Aorta (tissue), 5 donors: ENCODE measurements around the gene COL5A2. TPM values are rescaled to one million over a fixed set of nuclear protein-coding genes. Genes with fewer than 3 reads are reported as not detected.

Experiments used
- ATAC-seq: fragments of 200-7000 bp; cut with Tn5 transposase; one replicate; pipeline ENCODE4 v1.9.1; 2022; ENCODE audit warnings: moderate library complexity; ENCODE audit not compliant: low FRiP score
- DNase-seq, 2 donors: peaks; one replicate each; pipeline ENCODE4 v3.0.0-alpha.2; 2020
- H3K27ac ChIP-seq, 2 donors: one replicate each; pipeline ENCODE4 v1.5.1; 2013; ENCODE audit warnings: low read length in 2 of 2, mild to moderate bottlenecking in 2 of 2, moderate library complexity in 2 of 2, control low read depth in 1 of 2, inconsistent platforms in 1 of 2, low read depth in 1 of 2
- H3K27me3 ChIP-seq, 2 donors: one replicate each; pipeline ENCODE4 v1.6.1; 2013; ENCODE audit warnings: control low read depth in 1 of 2, low read length in 1 of 2, mild to moderate bottlenecking in 1 of 2, moderate library complexity in 1 of 2; ENCODE audit not compliant: insufficient read depth in 2 of 2, control insufficient read depth in 1 of 2
- H3K36me3 ChIP-seq, 2 donors: one replicate each; pipeline ENCODE4 v1.6.1; 2013; ENCODE audit warnings: control low read depth in 1 of 2, low read length in 1 of 2, mild to moderate bottlenecking in 1 of 2; ENCODE audit not compliant: insufficient read depth in 2 of 2, control insufficient read depth in 1 of 2
- H3K4me1 ChIP-seq, 2 donors: one replicate each; pipeline ENCODE4 v1.6.1; 2013; ENCODE audit warnings: low read length in 2 of 2, control low read depth in 1 of 2, mild to moderate bottlenecking in 1 of 2, moderate library complexity in 1 of 2; ENCODE audit not compliant: insufficient read depth in 2 of 2, control insufficient read depth in 1 of 2
- H3K4me3 ChIP-seq, 2 donors: one replicate each; pipeline ENCODE4 v1.5.1; 2013; ENCODE audit warnings: low read length in 2 of 2, control low read depth in 1 of 2, mild to moderate bottlenecking in 1 of 2
- H3K9me3 ChIP-seq: one replicate; pipeline ENCODE4 v1.6.1; 2013; ENCODE audit warnings: mild to moderate bottlenecking, low read length; ENCODE audit not compliant: control insufficient read depth
- WGBS, 2 donors: extraction: QIAGEN DNeasy Blood & Tissue Kit; methylation state at CpG; one replicate each; pipeline ENCODE4 v1.1.7; 2013; 5-methylcytosine and 5-hydroxymethylcytosine counted together
- intact Hi-C, 2 donors: fragments of 100-400 bp; cut with DNase I; formaldehyde crosslinking; loops; one replicate each; pipeline versions ENCODE4 v1.14.2 to v1.15.0; 2022
- polyA plus RNA-seq, 2 donors: library from polyadenylated mRNA; stranded (reverse); fragments of 200-250 nt; gene quantifications; one replicate each; pipeline ENCODE4 v1.2.3, GENCODE V29; 2013
- total RNA-seq, 2 donors: library from RNA; stranded (reverse); fragmentation: NEBNext Ultra II Directional; extraction: Animal tissue kit (Norgen Biotek cat#: 25700); gene quantifications; one replicate each; pipeline ENCODE4 v1.2.1, GENCODE V29; 2021
- donor health status: healthy with polysubstance abuse.
- donor health status: Bipolar disorder and iron deficiency.
- donor health status: DM: no; HTN: no; CAD: no.
- donor health status: DM: no; HTN: no; CAD: no.
- donor health status: DM: yes; HTN: yes; CAD: no.

COL5A2 gene
- total and polyA plus RNA-seq, 4 donors = 13.3 to 131 (median 97.9) TPM

- WGBS, 2 donors = 97% methylated on average over 2 of the region's 2 CpGs
- Histone ChIP-seq H3K27ac (no peak overlapping the region), H3K4me3 (no peak overlapping the region), H3K4me1 (peaks cover 0 to 2% of the 10 kb centered on the region in 2 donors), H3K27me3 (no peaks in the 10 kb centered on the region), H3K36me3 (no peaks in the 10 kb centered on the region), H3K9me3 (no peaks in the 10 kb centered on the region)
- ATAC-seq = no peak
- intact Hi-C loops = loop anchor here in 1 of 2 donors (5.0 kb wide), 1 partner anchor 38 kb away; no protein-coding TSS in a partner anchor
- no peak for DNase-seq
These were observed 34.9 kb upstream of the COL5A2 start for GRCh38 chr2:189214484-189214883.

- H3K27me3 ChIP-seq = no peaks in the 10 kb centered on the region
- ATAC-seq (no peak), DNase-seq (no peak)
- no peak overlapping the region for H3K27ac ChIP-seq
- intact Hi-C loops = loop anchor here in 1 of 2 donors (5.0 kb wide), 1 partner anchor 39 kb away; no protein-coding TSS in a partner anchor
- no peaks in the 10 kb centered on the region for H3K9me3 ChIP-seq
- peaks cover 0 to 2% of the 10 kb centered on the region in 2 donors for H3K4me1 ChIP-seq
- 53 to 65% methylated on average over 2 of the region's 2 CpGs for WGBS, 2 donors
- no peaks in the 10 kb centered on the region for H3K36me3 ChIP-seq
- H3K4me3 ChIP-seq = no peak overlapping the region
These were observed 33.7 kb upstream of the COL5A2 start for GRCh38 chr2:189213250-189213649.

DNA sequence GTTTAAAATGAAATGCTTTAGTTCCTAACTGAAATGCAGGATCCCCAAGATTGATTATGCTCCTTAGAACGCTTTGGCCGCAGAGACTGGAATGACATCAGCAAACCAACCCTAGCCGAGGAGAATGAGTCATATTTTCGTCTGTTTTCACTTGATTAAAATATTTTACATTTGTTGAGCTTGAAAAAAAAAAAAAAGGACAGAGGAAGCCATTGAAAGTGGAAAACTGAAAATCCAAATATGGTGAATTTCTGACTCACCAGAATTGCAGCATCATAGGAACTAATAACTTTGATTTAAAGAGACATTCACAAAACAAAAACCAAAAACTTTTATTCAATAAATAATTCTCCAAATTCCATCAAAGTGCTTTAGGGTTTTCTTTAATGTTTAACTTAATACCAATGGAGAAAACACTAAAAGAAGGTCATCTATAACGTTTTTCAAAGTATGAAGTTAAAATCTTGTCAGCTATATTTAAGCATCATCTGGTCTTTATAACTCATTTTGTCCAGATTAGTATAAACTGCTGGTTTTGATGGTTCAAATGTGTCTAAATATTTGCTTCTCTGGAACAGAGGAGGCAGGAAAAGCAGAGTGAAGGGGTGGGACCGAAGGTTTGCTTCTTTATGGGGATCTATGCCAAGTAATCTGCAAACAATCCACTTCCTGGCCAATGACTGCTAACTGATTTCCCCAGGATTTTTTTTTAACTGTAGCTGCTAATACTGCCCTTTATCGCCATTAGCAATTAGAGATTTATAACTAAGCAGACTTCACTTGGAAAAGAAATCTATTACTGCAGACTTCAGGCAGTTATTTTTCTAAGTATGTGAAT, 30.9 kb upstream of the COL5A2 start:
- Histone ChIP-seq H3K4me3 (peak overlapping the region in 1 of 2 donors; percentile 76), H3K27me3 (no peaks in the 10 kb centered on the region), H3K36me3 (no peaks in the 10 kb centered on the region), H3K27ac (peak overlapping the region; percentile 54 to 82), H3K4me1 (peaks cover 0 to 2% of the 10 kb centered on the region in 2 donors), H3K9me3 (no peaks in the 10 kb centered on the region)
- DNase-seq (peak; percentile 79 to 80), ATAC-seq (peak; percentile 90)
- 5 to 6% methylated on average over 7 of the region's 7 CpGs for WGBS, 2 donors
- intact Hi-C loops = loop anchor here in 1 of 2 donors (5.0 kb wide), 1 partner anchor 42 kb away; no protein-coding TSS in a partner anchor

- 19 to 59% methylated on average over 1 of the region's 1 CpG for WGBS, 2 donors
- H3K36me3 ChIP-seq = no peaks in the 10 kb centered on the region
- no peaks in the 10 kb centered on the region for H3K27me3 ChIP-seq
- peak overlapping the region in 1 of 2 donors; percentile 82 for H3K27ac ChIP-seq
- DNase-seq (no peak), ATAC-seq (no peak)
- no peaks in the 10 kb centered on the region for H3K9me3 ChIP-seq
- peaks cover 0 to 2% of the 10 kb centered on the region in 2 donors for H3K4me1 ChIP-seq
- intact Hi-C loops = no loop called here
- H3K4me3 ChIP-seq = no peak overlapping the region
These were observed 28.7 kb upstream of the COL5A2 start for GRCh38 chr2:189208254-189208653.

GRCh38 chr2:189204322-189204941, 24.9 kb upstream of the COL5A2 start:
- no peak overlapping the region for H3K27ac ChIP-seq
- WGBS, 2 donors = 40 to 41% methylated on average over 3 of the region's 3 CpGs
- ATAC-seq = no peak
- intact Hi-C loops = no loop called here
- H3K4me3 ChIP-seq = no peak overlapping the region
- no peak for DNase-seq
- H3K27me3 ChIP-seq = no peaks in the 10 kb centered on the region
- H3K4me1 ChIP-seq = no peaks in the 10 kb centered on the region
- H3K9me3 ChIP-seq = no peaks in the 10 kb centered on the region
- H3K36me3 ChIP-seq = no peaks in the 10 kb centered on the region

GRCh38 chr2:189203177-189203799, 23.7 kb upstream of the COL5A2 start:
- Histone ChIP-seq H3K27ac (no peak overlapping the region), H3K4me1 (no peaks in the 10 kb centered on the region), H3K9me3 (no peaks in the 10 kb centered on the region), H3K27me3 (no peaks in the 10 kb centered on the region), H3K36me3 (no peaks in the 10 kb centered on the region), H3K4me3 (no peak overlapping the region)
- WGBS, 2 donors = 57 to 60% methylated on average over 4 of the region's 4 CpGs
- intact Hi-C loops = no loop called here
- ATAC-seq (no peak), DNase-seq (no peak)

GRCh38 chr2:189199797-189200196, 20.2 kb upstream of the COL5A2 start:
- ATAC-seq (no peak), DNase-seq (no peak)
- H3K27me3 ChIP-seq = no peaks in the 10 kb centered on the region
- intact Hi-C loops = no loop called here
- no peaks in the 10 kb centered on the region for H3K36me3 ChIP-seq
- no peak overlapping the region for H3K4me3 ChIP-seq
- H3K9me3 ChIP-seq = no peaks in the 10 kb centered on the region
- H3K4me1 ChIP-seq = no peaks in the 10 kb centered on the region
- H3K27ac ChIP-seq = no peak overlapping the region

DNA sequence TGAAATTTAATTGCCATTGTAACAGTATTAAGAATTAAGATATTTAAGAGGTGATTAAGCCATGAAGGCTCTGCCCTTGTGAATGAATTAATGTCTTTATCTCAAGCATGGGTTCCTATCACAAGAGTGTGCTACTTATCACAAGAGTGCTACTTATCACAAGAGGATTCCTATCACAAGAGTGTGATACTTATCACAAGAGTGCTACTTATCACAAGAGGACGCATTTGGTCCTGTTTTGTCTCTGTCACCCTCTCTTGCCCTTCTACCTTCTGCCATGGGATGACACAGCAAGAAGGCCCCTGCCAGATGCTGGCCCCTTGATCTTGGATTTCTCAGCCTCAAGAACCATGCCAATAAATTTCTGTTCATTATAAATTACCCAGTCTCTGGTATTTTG, 13.2 kb upstream of the COL5A2 start:
- Histone ChIP-seq H3K9me3 (no peaks in the 10 kb centered on the region), H3K27me3 (no peaks in the 10 kb centered on the region), H3K36me3 (no peaks in the 10 kb centered on the region), H3K4me1 (peaks cover 0 to 2% of the 10 kb centered on the region in 2 donors), H3K27ac (no peak overlapping the region), H3K4me3 (no peak overlapping the region)
- ATAC-seq (no peak), DNase-seq (no peak)
- WGBS, 2 donors = 84 to 89% methylated on average over 1 of the region's 1 CpG
- intact Hi-C loops = no loop called here
